Measurements from ENCODE around the gene MAP3K13. TPM values are rescaled to one million over a fixed set of nuclear protein-coding genes. Genes with fewer than 3 reads are reported as not detected.

Gene MAP3K13
- total RNA-seq, 1 donor from 2014 or later, result 40.3 TPM

- TF ChIP-seq CTCF (IDR thresholded peaks at IDR 0.05; ENCODE audit: unreplicated experiment), result peak; percentile 22
- no peak overlapping the region for H3K4me3 Mint-ChIP-seq
- no peak overlapping the region for H3K27ac Mint-ChIP-seq
- DNase-seq (ENCODE audit: low spot score in 2 of 2, unreplicated experiment in 2 of 2), result peak in 1 of 2 experiments; percentile 51
- peaks cover 7% of the 10 kb centered on the region for H3K9me3 Mint-ChIP-seq
- H3K4me1 Mint-ChIP-seq, result peaks cover 3% of the 10 kb centered on the region
- H3K36me3 Mint-ChIP-seq, result peaks cover 7% of the 10 kb centered on the region
- no peaks in the 10 kb centered on the region for H3K27me3 Mint-ChIP-seq (ENCODE audit: low read depth)
These were observed 8.9 kb upstream of the MAP3K13 start for GRCh38 chr3:185353823-185354614.

- no peak overlapping the region for H3K4me3 Mint-ChIP-seq
- peaks cover 3% of the 10 kb centered on the region for H3K4me1 Mint-ChIP-seq
- no peaks in the 10 kb centered on the region for H3K36me3 Mint-ChIP-seq
- no peak overlapping the region for H3K27ac Mint-ChIP-seq
- no peak for DNase-seq (ENCODE audit: low spot score in 2 of 2, unreplicated experiment in 2 of 2)
- no peaks in the 10 kb centered on the region for H3K9me3 Mint-ChIP-seq
- H3K27me3 Mint-ChIP-seq (ENCODE audit: low read depth), result no peaks in the 10 kb centered on the region
- no peak for TF ChIP-seq CTCF (IDR thresholded peaks at IDR 0.05; ENCODE audit: unreplicated experiment)
These were observed 6.4 kb upstream of the MAP3K13 start for GRCh38 chr3:185356499-185356898.

DNA sequence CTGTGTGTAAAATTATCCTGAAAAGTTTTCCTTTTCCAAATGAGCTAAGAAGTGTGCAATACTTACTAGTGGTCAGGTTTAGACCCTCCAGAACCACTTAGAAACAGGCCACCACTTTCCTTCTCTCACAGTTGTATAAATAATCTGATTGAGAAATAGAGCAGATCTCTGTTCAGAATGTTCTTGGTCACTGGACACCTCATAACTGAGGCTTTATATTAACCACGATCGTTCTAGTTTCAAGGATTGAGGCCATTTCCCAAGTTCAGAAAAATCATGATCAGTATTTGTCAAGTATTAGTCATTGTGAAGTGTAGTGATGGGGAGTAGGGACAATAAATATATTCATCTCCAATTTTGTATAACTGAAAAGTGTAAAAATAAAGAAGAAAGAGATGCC is 1.0 kb upstream of the MAP3K13 start:
- Mint-ChIP-seq H3K36me3 (no peaks in the 10 kb centered on the region), H3K27ac (no peak overlapping the region), H3K4me1 (peaks cover 30% of the 10 kb centered on the region), H3K4me3 (no peak overlapping the region), H3K27me3 (ENCODE audit: low read depth) (peaks cover 11% of the 10 kb centered on the region), H3K9me3 (no peaks in the 10 kb centered on the region)
- no peak for DNase-seq (ENCODE audit: low spot score in 2 of 2, unreplicated experiment in 2 of 2)
- TF ChIP-seq CTCF (IDR thresholded peaks at IDR 0.05; ENCODE audit: unreplicated experiment), result no peak

GRCh38 chr3:185363662-185364203 is 797 bp downstream of the MAP3K13 start:
- H3K4me3 Mint-ChIP-seq, result peak overlapping the region; percentile 80
- no peaks in the 10 kb centered on the region for H3K36me3 Mint-ChIP-seq
- H3K4me1 Mint-ChIP-seq, result peaks cover 27% of the 10 kb centered on the region
- no peaks in the 10 kb centered on the region for H3K9me3 Mint-ChIP-seq
- H3K27ac Mint-ChIP-seq, result peak overlapping the region; percentile 96
- no peak for DNase-seq (ENCODE audit: low spot score in 2 of 2, unreplicated experiment in 2 of 2)
- peaks cover 17% of the 10 kb centered on the region for H3K27me3 Mint-ChIP-seq (ENCODE audit: low read depth)
- TF ChIP-seq CTCF (IDR thresholded peaks at IDR 0.05; ENCODE audit: unreplicated experiment), result no peak

DNA sequence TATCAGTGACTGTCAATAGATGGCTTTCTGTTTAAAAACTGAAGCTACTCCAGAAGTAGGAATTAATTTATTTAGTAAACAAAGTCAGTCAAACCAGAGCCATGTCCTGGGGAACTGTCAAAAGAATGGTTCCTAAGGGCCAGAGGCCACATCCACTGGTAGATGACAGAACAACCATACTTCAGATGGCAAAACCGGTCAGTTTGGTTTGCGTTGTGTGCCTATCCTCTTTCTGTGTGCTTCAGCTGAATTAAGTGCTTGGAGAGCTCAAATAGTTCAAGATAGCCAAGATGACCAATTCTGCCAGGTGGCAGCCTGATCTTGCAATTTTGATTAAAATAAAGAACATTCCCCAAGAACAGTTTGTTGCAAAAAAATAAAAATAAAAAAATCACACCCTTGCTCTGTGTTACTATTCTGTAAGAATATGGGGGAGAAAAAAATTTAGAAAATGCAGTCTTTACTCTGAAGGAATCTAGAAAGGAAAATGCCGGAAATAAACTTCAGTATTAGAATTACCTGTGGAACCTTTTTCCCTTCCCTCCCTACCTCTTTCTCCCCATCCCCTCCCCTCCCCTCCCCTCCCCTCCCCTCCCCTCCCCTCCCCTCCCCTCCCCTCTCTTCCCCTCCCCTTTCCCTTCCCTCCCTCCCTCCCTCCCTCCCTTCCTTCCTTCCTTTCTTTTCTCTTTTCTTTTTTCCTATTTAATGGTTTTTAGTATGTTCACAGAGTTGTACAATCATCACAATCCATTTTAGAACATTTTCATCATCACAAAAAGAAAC is 2.5 kb downstream of the MAP3K13 start:
- Mint-ChIP-seq H3K27ac (peak overlapping the region; percentile 73), H3K4me1 (peaks cover 27% of the 10 kb centered on the region), H3K27me3 (ENCODE audit: low read depth) (peaks cover 23% of the 10 kb centered on the region), H3K36me3 (no peaks in the 10 kb centered on the region), H3K9me3 (no peaks in the 10 kb centered on the region), H3K4me3 (peak overlapping the region; percentile 11)
- no peak for DNase-seq (ENCODE audit: low spot score in 2 of 2, unreplicated experiment in 2 of 2)
- no peak for TF ChIP-seq CTCF (IDR thresholded peaks at IDR 0.05; ENCODE audit: unreplicated experiment)
